Endothelial cell (in vitro differentiated cells): ENCODE results near the gene IDH3G. TPM values are rescaled to one million over a fixed set of nuclear protein-coding genes. Genes with fewer than 3 reads are reported as not detected.

Experiments used
- DNase-seq: peaks from one replicate; pipeline ENCODE4 v3.0.0; 2021; ENCODE audit warnings: low spot score
- H3K27ac Mint-ChIP-seq: one replicate; pipeline ENCODE4 v1.8.0; 2021; ENCODE audit warnings: mixed read lengths, inconsistent platforms; ENCODE audit not compliant: unreplicated experiment
- H3K27me3 Mint-ChIP-seq: one replicate; pipeline ENCODE4 v1.8.0; 2021; ENCODE audit warnings: mild to moderate bottlenecking, moderate library complexity, mixed read lengths, inconsistent platforms; ENCODE audit not compliant: unreplicated experiment
- H3K36me3 Mint-ChIP-seq: one replicate; pipeline ENCODE4 v1.8.0; 2021; ENCODE audit warnings: mild to moderate bottlenecking, low read depth, mixed read lengths, inconsistent platforms; ENCODE audit not compliant: unreplicated experiment
- H3K4me1 Mint-ChIP-seq: one replicate; pipeline ENCODE4 v1.8.0; 2021; ENCODE audit warnings: mild to moderate bottlenecking, mixed read lengths, inconsistent platforms; ENCODE audit not compliant: unreplicated experiment
- H3K4me3 Mint-ChIP-seq: one replicate; pipeline ENCODE4 v1.8.0; 2021; ENCODE audit warnings: mild to moderate bottlenecking, mixed read lengths, inconsistent platforms; ENCODE audit not compliant: unreplicated experiment
- H3K9me3 Mint-ChIP-seq: one replicate; pipeline ENCODE4 v1.8.0; 2021; ENCODE audit warnings: mixed read lengths, inconsistent platforms; ENCODE audit not compliant: unreplicated experiment
- CTCF ChIP-seq: fragments of 200-600 bp; sonication (generic); IDR thresholded peaks from one replicate; pipeline ENCODE4 v1.5.0; 2021; ENCODE audit warnings: antibody characterized with exemption; ENCODE audit not compliant: unreplicated experiment
- total RNA-seq: library from RNA; stranded (reverse); fragmentation: NEBNext Ultra II Directional; extraction: Animal tissue kit (Norgen Biotek cat#: 25700); gene quantifications from one replicate; pipeline ENCODE4 v1.2.1, GENCODE V29; 2021; ENCODE audit not compliant: unreplicated experiment

IDH3G gene
- total RNA-seq, 1 donor from 2014 or later = 43.3 TPM

GRCh38 chrX:153777261-153778090 lies 16.7 kb downstream of the IDH3G start:
- DNase-seq = no peak
- H3K4me3 Mint-ChIP-seq = no peak overlapping the region
- TF ChIP-seq CTCF = no peak
- no peaks in the 10 kb centered on the region for H3K36me3 Mint-ChIP-seq
- no peak overlapping the region for H3K27ac Mint-ChIP-seq
- H3K4me1 Mint-ChIP-seq = no peaks in the 10 kb centered on the region
- H3K27me3 Mint-ChIP-seq = no peaks in the 10 kb centered on the region
- no peaks in the 10 kb centered on the region for H3K9me3 Mint-ChIP-seq

GRCh38 chrX:153776611-153777045 lies 17.5 kb downstream of the IDH3G start:
- H3K27me3 Mint-ChIP-seq = peaks cover 1% of the 10 kb centered on the region
- no peak for TF ChIP-seq CTCF
- DNase-seq = no peak
- H3K9me3 Mint-ChIP-seq = no peaks in the 10 kb centered on the region
- no peak overlapping the region for H3K27ac Mint-ChIP-seq
- H3K4me1 Mint-ChIP-seq = no peaks in the 10 kb centered on the region
- H3K36me3 Mint-ChIP-seq = no peaks in the 10 kb centered on the region
- H3K4me3 Mint-ChIP-seq = no peak overlapping the region

GRCh38 chrX:153776120-153776599 lies 18.0 kb downstream of the IDH3G start:
- H3K4me3 Mint-ChIP-seq = no peak overlapping the region
- no peak for DNase-seq
- no peaks in the 10 kb centered on the region for H3K4me1 Mint-ChIP-seq
- H3K36me3 Mint-ChIP-seq = no peaks in the 10 kb centered on the region
- no peaks in the 10 kb centered on the region for H3K9me3 Mint-ChIP-seq
- TF ChIP-seq CTCF = no peak
- no peak overlapping the region for H3K27ac Mint-ChIP-seq
- peaks cover 1% of the 10 kb centered on the region for H3K27me3 Mint-ChIP-seq

- peaks cover 2% of the 10 kb centered on the region for H3K27me3 Mint-ChIP-seq
- no peak for TF ChIP-seq CTCF
- H3K9me3 Mint-ChIP-seq = no peaks in the 10 kb centered on the region
- no peak for DNase-seq
- H3K4me1 Mint-ChIP-seq = no peaks in the 10 kb centered on the region
- H3K36me3 Mint-ChIP-seq = no peaks in the 10 kb centered on the region
- H3K27ac Mint-ChIP-seq = no peak overlapping the region
- no peak overlapping the region for H3K4me3 Mint-ChIP-seq
Observed at GRCh38 chrX:153775293-153776119, 18.7 kb downstream of the IDH3G start.
